Trophoblast cell (in vitro differentiated cells and primary cell): ENCODE results near the gene EEF1AKMT4.

Experiments
- DNase-seq, 2 donors: peaks; one replicate each; pipeline ENCODE4 v3.0.0-alpha.2; 2016
- H2AFZ ChIP-seq: 2 replicates; pipeline ENCODE4 v1.6.1; 2013; ENCODE audit warnings: low read length, moderate library complexity, mild to moderate bottlenecking; ENCODE audit not compliant: insufficient read depth, poor library complexity
- H2AK5ac ChIP-seq: 2 replicates; pipeline ENCODE4 v1.6.1; 2013; ENCODE audit warnings: mild to moderate bottlenecking, low read length
- H2BK120ac ChIP-seq: 2 replicates; pipeline ENCODE4 v1.6.1; 2013; ENCODE audit warnings: low read length, mild to moderate bottlenecking, moderate library complexity; ENCODE audit not compliant: insufficient read depth, poor library complexity
- H2BK12ac ChIP-seq: 2 replicates; pipeline ENCODE4 v1.6.1; 2013; ENCODE audit warnings: mild to moderate bottlenecking, low read length, moderate library complexity
- H2BK5ac ChIP-seq: 2 replicates; pipeline ENCODE4 v1.6.1; 2013; ENCODE audit warnings: low read length, low read depth, moderate library complexity, mild to moderate bottlenecking; ENCODE audit not compliant: poor library complexity
- H3K14ac ChIP-seq: 2 replicates; pipeline ENCODE4 v1.6.1; 2013; ENCODE audit warnings: mild to moderate bottlenecking, low read length
- H3K18ac ChIP-seq: 2 replicates; pipeline ENCODE4 v1.6.1; 2013; ENCODE audit warnings: mild to moderate bottlenecking, low read length
- H3K23ac ChIP-seq: 2 replicates; pipeline ENCODE4 v1.6.1; 2013; ENCODE audit warnings: low read length
- H3K27ac ChIP-seq: 2 replicates; pipeline ENCODE4 v1.5.1; 2013; ENCODE audit warnings: low read depth, mild to moderate bottlenecking, inconsistent platforms, low read length, moderate library complexity
- H3K27me3 ChIP-seq: 2 replicates; pipeline ENCODE4 v1.6.1; 2013; ENCODE audit warnings: inconsistent platforms, mild to moderate bottlenecking, low read length, moderate library complexity; ENCODE audit not compliant: insufficient read depth
- H3K36me3 ChIP-seq, 2 experiments: 1 replicate in 1 of 2; 2 replicates in 1 of 2; pipeline ENCODE4 v1.6.1; 2013; ENCODE audit warnings: low read length in 2 of 2, mild to moderate bottlenecking in 2 of 2, moderate library complexity in 1 of 2; ENCODE audit not compliant: insufficient read depth in 2 of 2, control insufficient read depth in 1 of 2
- H3K4ac ChIP-seq: 2 replicates; pipeline ENCODE4 v1.6.1; 2013; ENCODE audit warnings: low read depth, mild to moderate bottlenecking, low read length, moderate library complexity
- H3K4me1 ChIP-seq, 2 experiments: 1 replicate in 1 of 2; 2 replicates in 1 of 2; pipeline ENCODE4 v1.6.1; 2013; ENCODE audit warnings: low read length in 2 of 2, mild to moderate bottlenecking in 2 of 2, moderate library complexity in 1 of 2; ENCODE audit not compliant: insufficient read depth in 2 of 2, control insufficient read depth in 1 of 2
- H3K4me2 ChIP-seq: 2 replicates; pipeline ENCODE4 v1.6.1; 2013; ENCODE audit warnings: inconsistent platforms, mild to moderate bottlenecking, low read length, moderate library complexity
- H3K4me3 ChIP-seq: 2 replicates; pipeline ENCODE4 v1.5.1; 2013; ENCODE audit warnings: mild to moderate bottlenecking, low read depth, low read length, inconsistent platforms
- H3K79me1 ChIP-seq: one replicate; pipeline ENCODE4 v1.6.1; 2013; ENCODE audit warnings: low read length
- H3K79me2 ChIP-seq: 2 replicates; pipeline ENCODE4 v1.6.1; 2013; ENCODE audit warnings: low read length, mild to moderate bottlenecking; ENCODE audit not compliant: control insufficient read depth, insufficient read depth, poor library complexity
- H3K9ac ChIP-seq: 2 replicates; pipeline ENCODE4 v1.6.1; 2013; ENCODE audit warnings: mild to moderate bottlenecking, low read length
- H3K9me3 ChIP-seq: 2 replicates; pipeline ENCODE4 v1.6.1; 2013; ENCODE audit warnings: low read depth, mild to moderate bottlenecking, control low read depth, inconsistent platforms, low read length; ENCODE audit not compliant: insufficient read depth
- H4K12ac ChIP-seq: 2 replicates; pipeline ENCODE4 v1.6.1; 2013; ENCODE audit warnings: low read depth, mild to moderate bottlenecking, low read length, moderate library complexity
- H4K8ac ChIP-seq: 2 replicates; pipeline ENCODE4 v1.6.1; 2013; ENCODE audit warnings: low read depth, mild to moderate bottlenecking, low read length, moderate library complexity
- H4K91ac ChIP-seq: one replicate; pipeline ENCODE4 v1.6.1; 2013; ENCODE audit warnings: low read depth, mild to moderate bottlenecking, low read length, moderate library complexity
- WGBS: extraction: QIAGEN DNeasy Blood & Tissue Kit; methylation state at CpG from one replicate; pipeline ENCODE4 v1.1.7; 2013; ENCODE audit warnings: missing lambda C conversion rate; ENCODE audit not compliant: insufficient read length, insufficient coverage; ENCODE audit errors: extremely low coverage; 5-methylcytosine and 5-hydroxymethylcytosine counted together

EEF1AKMT4 gene

DNA sequence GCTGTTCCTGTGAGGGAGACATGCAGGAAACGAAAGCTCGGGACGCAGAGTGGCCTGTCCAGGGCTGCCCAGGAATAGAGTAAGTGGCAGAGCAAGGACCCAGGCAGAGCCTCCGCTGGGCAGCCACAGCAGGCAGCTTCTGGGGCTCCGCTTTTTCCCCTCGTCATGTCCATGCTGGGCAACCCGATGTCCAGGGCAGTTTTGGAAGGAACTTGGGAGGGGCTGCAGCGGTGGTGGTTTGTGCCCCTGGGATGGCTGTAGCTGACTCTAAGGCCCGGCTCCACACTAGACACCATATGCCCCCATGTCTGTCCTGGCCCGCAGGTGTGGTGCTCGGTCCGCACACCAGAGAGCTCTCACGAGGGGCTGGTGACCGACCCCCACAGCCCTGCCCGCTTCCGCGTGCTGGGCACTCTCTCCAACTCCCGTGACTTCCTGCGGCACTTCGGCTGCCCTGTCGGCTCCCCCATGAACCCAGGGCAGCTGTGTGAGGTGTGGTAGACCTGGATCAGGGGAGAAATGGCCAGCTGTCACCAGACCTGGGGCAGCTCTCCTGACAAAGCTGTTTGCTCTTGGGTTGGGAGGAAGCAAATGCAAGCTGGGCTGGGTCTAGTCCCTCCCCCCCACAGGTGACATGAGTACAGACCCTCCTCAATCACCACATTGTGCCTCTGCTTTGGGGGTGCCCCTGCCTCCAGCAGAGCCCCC, 42.4 kb downstream of the EEF1AKMT4 start:
- whole genome bisulfite sequencing = no CpG with 5 or more reads among the region's 21 CpGs
- Histone ChIP-seq H3K18ac (no peak overlapping the region), H2BK12ac (no peak overlapping the region), H3K9ac (no peak overlapping the region), H3K4ac (no peak overlapping the region), H2BK120ac (no peak overlapping the region), H3K79me1 (no peaks in the 10 kb centered on the region), H2BK5ac (no peak overlapping the region), H3K27ac (no peak overlapping the region), H3K23ac (no peak overlapping the region), H2AFZ (no peak overlapping the region), H3K14ac (no peak overlapping the region), H3K4me3 (no peak overlapping the region), H3K79me2 (no peaks in the 10 kb centered on the region), H3K36me3 (no peaks in the 10 kb centered on the region), H2AK5ac (no peak overlapping the region), H3K9me3 (peaks cover 2% of the 10 kb centered on the region), H3K4me1 (no peaks in the 10 kb centered on the region), H4K8ac (no peak overlapping the region), H3K4me2 (no peak overlapping the region), H3K27me3 (no peaks in the 10 kb centered on the region), H4K91ac (no peak overlapping the region), H4K12ac (no peak overlapping the region)
- no peak for DNase-seq

DNA sequence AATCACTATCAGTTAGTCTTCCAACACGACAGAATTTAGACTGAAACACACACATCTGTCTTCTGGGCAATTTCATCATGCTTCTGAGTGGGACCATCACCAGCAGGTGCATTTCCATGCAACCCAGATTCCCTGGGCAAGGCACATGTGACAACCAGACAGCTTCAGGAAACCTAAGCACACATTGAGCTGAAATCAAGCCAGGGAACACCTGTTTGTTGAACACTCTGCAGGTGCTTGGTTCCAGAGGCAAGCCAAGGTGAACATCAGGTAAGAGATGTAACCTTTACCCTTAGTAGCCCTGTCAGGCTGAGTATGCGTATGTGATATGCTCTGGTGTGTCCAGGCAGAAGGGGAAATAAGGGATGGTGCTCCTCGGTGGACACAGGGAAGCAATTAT, 46.3 kb downstream of the EEF1AKMT4 start:
- Histone ChIP-seq H3K4ac (no peak overlapping the region), H4K12ac (no peak overlapping the region), H3K27ac (no peak overlapping the region), H3K4me3 (no peak overlapping the region), H3K18ac (no peak overlapping the region), H3K79me2 (peaks cover 10% of the 10 kb centered on the region), H3K9ac (no peak overlapping the region), H4K8ac (no peak overlapping the region), H4K91ac (no peak overlapping the region), H3K4me1 (peaks cover 0 to 4% of the 10 kb centered on the region in 2 experiments), H3K4me2 (no peak overlapping the region), H3K36me3 (peaks cover 0 to 6% of the 10 kb centered on the region in 2 experiments), H2BK12ac (no peak overlapping the region), H3K79me1 (peaks cover 9% of the 10 kb centered on the region), H2BK120ac (no peak overlapping the region), H3K9me3 (peaks cover 2% of the 10 kb centered on the region), H2AK5ac (no peak overlapping the region), H3K14ac (no peak overlapping the region), H3K23ac (no peak overlapping the region), H2AFZ (no peak overlapping the region), H2BK5ac (no peak overlapping the region), H3K27me3 (no peaks in the 10 kb centered on the region)
- WGBS = no CpG with 5 or more reads among the region's 3 CpGs
- no peak for DNase-seq

GRCh38 chr3:184296616-184297015, 47.1 kb downstream of the EEF1AKMT4 start:
- no peak overlapping the region for H3K23ac ChIP-seq
- H2BK120ac ChIP-seq = no peak overlapping the region
- H3K18ac ChIP-seq = no peak overlapping the region
- WGBS = no CpG with 5 or more reads among the region's 7 CpGs
- no peak overlapping the region for H3K4me2 ChIP-seq
- H3K27ac ChIP-seq = no peak overlapping the region
- no peak overlapping the region for H4K8ac ChIP-seq
- H2BK5ac ChIP-seq = no peak overlapping the region
- no peak overlapping the region for H3K4me3 ChIP-seq
- H3K9ac ChIP-seq = no peak overlapping the region
- H4K12ac ChIP-seq = no peak overlapping the region
- peaks cover 0 to 4% of the 10 kb centered on the region in 2 experiments for H3K4me1 ChIP-seq
- peaks cover 10% of the 10 kb centered on the region for H3K79me2 ChIP-seq
- no peak overlapping the region for H3K4ac ChIP-seq
- peaks cover 2% of the 10 kb centered on the region for H3K9me3 ChIP-seq
- H2AK5ac ChIP-seq = no peak overlapping the region
- H2BK12ac ChIP-seq = no peak overlapping the region
- H3K36me3 ChIP-seq = peaks cover 3 to 10% of the 10 kb centered on the region in 2 experiments
- DNase-seq = no peak
- H3K14ac ChIP-seq = no peak overlapping the region
- H4K91ac ChIP-seq = no peak overlapping the region
- no peak overlapping the region for H2AFZ ChIP-seq
- H3K27me3 ChIP-seq = no peaks in the 10 kb centered on the region
- peaks cover 9% of the 10 kb centered on the region for H3K79me1 ChIP-seq

GRCh38 chr3:184298759-184299487, 49.5 kb downstream of the EEF1AKMT4 start, which contains the start of gene PSMD2:
TSS of gene PSMD2 (plus strand) at chr3:184299241. CDS start at chr3:184299267, 26 bp downstream.
- peaks cover 10% of the 10 kb centered on the region for H3K79me2 ChIP-seq
- peak within 1 kb of the TSS; percentile 57 for H2BK120ac ChIP-seq
- H2BK12ac ChIP-seq = no peak within 1 kb of the TSS
- H3K18ac ChIP-seq = peak within 1 kb of the TSS; percentile 81
- H3K4me3 ChIP-seq = peak within 1 kb of the TSS; percentile 96
- H3K27ac ChIP-seq = peak within 1 kb of the TSS; percentile 14
- H2AK5ac ChIP-seq = peak within 1 kb of the TSS; percentile 99
- H4K12ac ChIP-seq = peak within 1 kb of the TSS; percentile 95
- H3K79me1 ChIP-seq = peaks cover 9% of the 10 kb centered on the region
- peak within 1 kb of the TSS; percentile 85 for H2BK5ac ChIP-seq
- peaks cover 0 to 4% of the 10 kb centered on the region in 2 experiments for H3K4me1 ChIP-seq
- peaks cover 23 to 32% of the 10 kb centered on the region in 2 experiments for H3K36me3 ChIP-seq
- peak within 1 kb of the TSS; percentile 95 for H4K8ac ChIP-seq
- H3K14ac ChIP-seq = peak within 1 kb of the TSS; percentile 96
- no peaks in the 10 kb centered on the region for H3K27me3 ChIP-seq
- WGBS = no CpG with 5 or more reads among the region's 78 CpGs
- no peaks in the 10 kb centered on the region for H3K9me3 ChIP-seq
- H2AFZ ChIP-seq = peak within 1 kb of the TSS; percentile 66
- peak within 1 kb of the TSS; percentile 96 for H3K4ac ChIP-seq
- no peak within 1 kb of the TSS for H3K23ac ChIP-seq
- H3K9ac ChIP-seq = peak within 1 kb of the TSS; percentile 92
- peak; percentile 96 to 98 for DNase-seq
- peak within 1 kb of the TSS; percentile 89 for H3K4me2 ChIP-seq
- peak within 1 kb of the TSS; percentile 85 for H4K91ac ChIP-seq
